T-helper 2 cell treated with Interferon-gamma antibody and Interleukin-4, amounts not matched to agents 100 ng/mL and 5 ng/mL, for 36 hours (primary cell): ENCODE data around the gene TBCC. TPM values are rescaled to one million over a fixed set of nuclear protein-coding genes. Genes with fewer than 3 reads are reported as not detected.

Experiments
- intact Hi-C: fragments of 100-400 bp; cut with micrococcal nuclease; formaldehyde crosslinking; loops from one replicate; pipeline ENCODE4 v1.15.1; 2023
- total RNA-seq: library from RNA; stranded (reverse); gene quantifications from 2 replicates; pipeline ENCODE4 v1.2.3, GENCODE V29; 2022

TBCC gene
- total RNA-seq, 1 donor from 2014 or later = 29.0 TPM

DNA sequence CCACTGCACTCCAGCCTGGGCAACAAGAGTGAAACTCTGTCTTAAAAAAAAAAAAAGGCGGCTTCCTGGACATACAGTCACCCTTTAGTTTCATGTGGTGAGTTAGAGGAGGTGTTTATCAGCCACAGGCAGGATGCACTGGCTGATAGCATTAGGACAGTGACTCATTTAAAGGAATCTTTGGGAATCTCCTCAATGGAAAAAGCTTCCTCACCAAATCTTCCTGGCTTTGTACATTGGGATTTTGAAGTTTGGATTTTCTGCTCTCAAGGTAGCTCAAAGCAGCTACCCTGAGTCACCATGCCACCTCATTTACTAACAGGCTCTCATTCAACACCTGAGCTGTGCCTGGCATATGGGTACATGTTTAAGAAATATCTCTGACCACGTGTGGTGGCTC is 43.7 kb downstream of the TBCC start:
- intact Hi-C loops = no loop called here

DNA sequence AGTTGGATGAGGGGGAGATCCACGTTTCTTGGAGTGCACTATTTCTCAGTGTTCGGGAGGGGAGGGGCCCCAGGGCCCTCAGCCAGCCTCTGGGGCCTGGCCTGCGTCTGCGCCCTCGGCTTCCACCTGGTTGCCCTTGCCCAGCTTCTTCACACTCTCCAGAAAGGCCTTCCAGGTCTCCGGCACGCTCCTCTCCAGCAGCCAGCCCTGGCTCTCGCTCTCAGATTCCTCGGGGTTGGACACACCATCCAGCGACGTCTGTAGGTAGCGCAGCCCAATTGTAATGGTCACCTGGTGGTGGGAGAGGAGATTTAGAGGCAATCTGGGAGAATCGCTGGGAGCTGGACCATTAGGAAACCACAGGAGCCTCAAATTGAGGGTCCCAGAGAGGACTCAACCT is 47.7 kb downstream of the TBCC start:
- intact Hi-C loops = no loop called here

DNA sequence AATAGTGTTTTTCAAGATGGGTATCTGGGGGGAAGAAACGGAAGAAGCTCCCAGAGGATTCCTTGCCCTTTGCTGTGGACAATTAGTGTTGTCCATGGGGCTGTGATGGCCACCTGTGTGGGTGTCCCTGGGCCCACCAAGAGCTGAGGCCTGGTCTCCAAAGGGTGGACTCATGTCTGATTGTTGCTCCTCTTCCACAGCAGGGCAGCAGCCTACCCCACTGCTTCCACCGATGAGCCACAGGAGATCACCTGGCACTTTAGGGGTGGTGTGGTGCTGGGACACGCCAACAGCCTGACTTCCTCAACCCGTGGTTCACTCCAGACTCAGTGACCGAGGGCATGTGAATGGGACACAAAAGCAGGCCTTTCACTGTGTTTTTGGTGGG is 48.6 kb downstream of the TBCC start:
- intact Hi-C loops = no loop called here

DNA sequence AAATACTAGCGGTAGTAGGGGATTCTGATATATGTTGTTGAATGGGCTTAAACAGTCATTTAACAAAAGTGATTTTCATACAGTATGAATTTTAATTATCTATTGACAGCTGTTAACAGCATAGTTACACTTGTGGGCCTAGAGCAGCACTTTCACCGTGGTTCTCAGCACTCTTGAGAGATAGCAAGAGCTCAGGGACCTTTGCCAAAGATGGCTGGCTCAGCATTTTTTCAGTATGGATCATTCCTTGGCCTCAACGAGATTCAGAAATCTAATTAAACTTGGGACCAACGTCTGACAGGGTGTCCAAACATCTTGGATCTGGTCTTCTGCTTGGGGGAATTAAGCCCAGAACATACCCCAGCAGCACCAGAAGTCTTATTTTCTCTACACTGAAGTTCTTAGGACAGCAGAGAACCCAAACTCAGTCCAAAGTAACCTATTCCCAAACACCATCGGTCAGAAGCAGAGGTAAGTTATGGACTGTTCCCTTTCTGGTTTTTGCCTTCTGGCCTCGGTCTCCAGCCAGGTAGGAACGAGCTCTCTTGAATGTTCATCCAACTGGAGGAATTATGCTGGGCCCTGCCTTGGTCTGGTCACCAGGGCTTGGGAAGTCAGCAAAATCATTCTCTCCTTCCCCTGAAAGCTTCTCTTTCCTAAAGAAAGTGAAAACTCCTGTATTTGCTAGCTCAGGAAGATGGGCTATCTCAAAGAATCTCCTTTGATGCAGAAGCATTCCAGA is 49.2 kb downstream of the TBCC start:
- intact Hi-C loops = no loop called here

DNA sequence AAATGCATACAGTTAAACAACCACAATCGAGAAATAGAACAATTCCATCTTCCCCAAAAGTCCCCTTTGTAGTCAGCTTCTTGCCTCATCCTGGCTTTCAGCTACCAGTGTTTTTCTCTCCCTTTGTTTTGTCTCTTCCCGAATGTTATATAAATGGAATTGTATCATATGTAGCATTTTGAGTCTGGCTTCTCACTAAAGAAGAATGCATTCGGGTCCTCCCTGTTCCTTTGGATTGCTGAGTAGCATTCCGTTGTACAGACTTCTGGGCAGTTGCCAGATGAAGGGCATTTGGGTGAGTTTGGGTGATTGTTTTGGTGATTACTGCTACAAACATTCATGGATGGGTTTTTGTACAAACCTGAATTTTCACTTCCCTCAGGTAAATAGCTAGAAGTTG is 51.3 kb downstream of the TBCC start:
- intact Hi-C loops = no loop called here

Other genes with a start within 250 kb of the TBCC start
- gene UBR2, start 182.1 kb downstream of the TBCC start, total RNA-seq = 29.7 and 30.0 TPM in 2 replicates
- not detected in 2 replicates for gene PRPH2, start 23.5 kb downstream of the TBCC start, total RNA-seq
- gene BICRAL, start 35.9 kb upstream of the TBCC start, total RNA-seq = 21.8 and 22.3 TPM in 2 replicates
- 91.0 and 94.7 TPM in 2 replicates for gene RPL7L1, start 133.5 kb upstream of the TBCC start, total RNA-seq
- not detected in 2 replicates for gene PTCRA, start 169.9 kb upstream of the TBCC start, total RNA-seq
- 54.1 and 55.3 TPM in 2 replicates for gene CNPY3, start 183.4 kb upstream of the TBCC start, total RNA-seq
- gene GNMT, start 214.7 kb upstream of the TBCC start, total RNA-seq = 0.98 and 1.00 TPM in 2 replicates
- gene PEX6, start 233.1 kb upstream of the TBCC start, total RNA-seq = 27.1 and 28.5 TPM in 2 replicates
- 52.6 and 56.1 TPM in 2 replicates for gene PPP2R5D, start 238.5 kb upstream of the TBCC start, total RNA-seq